T-helper 1 cell treated with Interleukin-12 subunit alpha and Interleukin-12 subunit beta and Interleukin-4 antibody, amounts not matched to agents 30 μg/mL and 1 μg/mL, for 36 hours (primary cell): ENCODE results near the gene MFN1.

ENCODE experiments used
- H3K27ac Mint-ChIP-seq: one replicate; pipeline ENCODE4 v1.8.0; 2021; ENCODE audit warnings: mild to moderate bottlenecking, mixed read lengths
- H3K27me3 Mint-ChIP-seq: one replicate; pipeline ENCODE4 v1.8.0; 2021; ENCODE audit warnings: low read depth, mixed read lengths
- H3K36me3 Mint-ChIP-seq: one replicate; pipeline ENCODE4 v1.8.0; 2021; ENCODE audit warnings: low read depth, mixed read lengths
- H3K4me1 Mint-ChIP-seq: one replicate; pipeline ENCODE4 v1.8.0; 2021; ENCODE audit warnings: low read depth, mixed read lengths
- H3K4me3 Mint-ChIP-seq: one replicate; pipeline ENCODE4 v1.8.0; 2021; ENCODE audit warnings: mild to moderate bottlenecking, moderate library complexity, mixed read lengths
- H3K9me3 Mint-ChIP-seq: one replicate; pipeline ENCODE4 v1.8.0; 2021; ENCODE audit warnings: mixed read lengths

The MFN1 gene

DNA sequence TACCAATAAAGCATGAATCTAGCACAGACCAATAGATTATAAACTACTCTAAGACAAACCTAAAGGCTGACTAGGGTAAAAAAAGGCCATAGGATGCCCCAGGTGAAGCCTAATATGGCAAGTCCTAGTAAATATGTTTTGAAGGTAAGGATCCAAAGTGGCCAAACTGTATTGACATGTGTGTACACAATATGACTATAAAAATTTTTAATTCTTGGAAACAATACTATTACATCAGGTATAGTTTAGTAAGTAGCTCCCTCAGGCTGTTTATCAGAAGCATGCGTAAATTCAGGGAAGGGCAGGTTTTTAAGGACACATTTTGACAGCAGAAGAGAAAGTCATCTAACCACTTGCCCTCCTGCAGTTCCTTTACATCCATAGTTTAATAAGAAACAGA lies 84.9 kb downstream of the MFN1 start:
- H3K4me1 Mint-ChIP-seq, result peaks cover 9% of the 10 kb centered on the region
- H3K4me3 Mint-ChIP-seq, result no peak overlapping the region
- H3K9me3 Mint-ChIP-seq, result no peaks in the 10 kb centered on the region
- peaks cover 9% of the 10 kb centered on the region for H3K27me3 Mint-ChIP-seq
- peaks cover 2% of the 10 kb centered on the region for H3K36me3 Mint-ChIP-seq
- no peak overlapping the region for H3K27ac Mint-ChIP-seq

DNA sequence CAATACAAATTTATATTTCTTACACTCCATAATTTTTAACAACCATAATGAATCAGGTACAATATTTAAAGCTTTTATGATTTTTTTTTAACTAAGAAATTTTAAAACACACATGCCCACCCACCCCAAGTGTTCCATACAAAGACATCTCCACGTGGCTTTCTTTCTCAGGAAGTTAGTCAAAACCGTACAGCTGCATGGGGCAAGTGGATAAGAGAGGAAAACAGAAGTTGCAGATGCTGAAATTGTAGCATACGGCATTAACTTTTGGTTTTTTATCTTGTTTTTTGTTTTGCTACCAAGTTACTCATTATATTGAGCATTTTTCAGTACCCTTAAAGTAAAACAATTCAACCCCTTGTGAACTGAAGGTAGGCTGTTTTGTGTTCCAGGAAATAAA lies 89.0 kb downstream of the MFN1 start:
- Mint-ChIP-seq H3K27me3 (peaks cover 9% of the 10 kb centered on the region), H3K4me1 (peaks cover 11% of the 10 kb centered on the region), H3K27ac (no peak overlapping the region)

DNA sequence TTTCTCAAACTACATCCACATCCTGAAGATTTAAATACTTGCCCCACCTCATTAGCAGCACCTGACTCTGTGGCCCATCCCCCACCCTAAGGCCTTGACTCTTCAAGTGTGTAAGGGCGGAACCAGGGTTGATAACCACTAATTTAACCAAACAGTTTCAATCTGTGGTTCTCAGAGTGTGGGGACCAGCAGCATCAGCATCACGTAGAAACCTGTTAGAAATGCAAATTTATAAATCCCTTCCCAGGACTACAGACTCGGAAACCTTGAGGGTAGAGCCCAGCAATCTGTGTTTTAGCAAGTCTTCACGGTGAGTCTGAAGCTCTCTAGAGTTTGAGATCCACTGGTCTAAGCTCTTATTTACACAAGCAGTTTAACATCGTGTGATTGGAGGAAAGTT lies 91.3 kb downstream of the MFN1 start:
- Mint-ChIP-seq H3K9me3 (no peaks in the 10 kb centered on the region), H3K4me1 (peaks cover 5% of the 10 kb centered on the region), H3K4me3 (no peak overlapping the region), H3K27ac (no peak overlapping the region), H3K27me3 (no peaks in the 10 kb centered on the region), H3K36me3 (no peaks in the 10 kb centered on the region)

More for the DNA sequence above, 89.0 kb downstream of the MFN1 start:
- Mint-ChIP-seq H3K36me3 (no peaks in the 10 kb centered on the region), H3K4me3 (no peak overlapping the region), H3K9me3 (no peaks in the 10 kb centered on the region)
